ENCODE measurements around the gene STPG4.
A peak's percentile ranks its signal among the peaks of the same experiment; 100 is the strongest.
"Not testable (repeated sequence)": the region's sequence is repeated elsewhere in the genome, so short reads cannot be mapped to it uniquely, and the experiment has no call there.

Gene STPG4

DNA sequence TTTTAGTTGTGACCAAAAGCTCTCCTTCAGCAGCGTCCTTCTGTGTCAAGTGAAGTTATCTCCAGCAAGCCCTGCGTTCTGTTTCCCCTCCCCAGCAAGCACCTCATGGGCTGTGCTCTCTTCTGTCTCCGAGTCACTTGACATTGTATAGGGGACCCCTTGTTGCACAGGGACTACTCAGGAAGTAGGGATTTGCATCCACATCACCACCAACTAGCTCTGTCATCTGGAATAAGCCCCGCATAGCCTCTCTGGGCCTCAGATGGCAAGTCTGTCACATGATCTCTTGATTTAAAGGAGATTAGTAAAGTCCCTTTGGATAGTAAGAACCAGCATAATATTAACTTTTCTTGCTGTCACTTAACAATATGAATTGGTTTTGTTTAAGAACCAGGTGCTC is 32.0 kb upstream of the STPG4 start:
- Histone ChIP-seq H3K36me3 (replicated peaks in 1 of 2; ENCODE audit: control insufficient read depth in 2 of 2, insufficient read depth in 2 of 2, low read length in 2 of 2) (no peaks in the 10 kb centered on the region), H2BK15ac (ENCODE audit: low read length) (no peak overlapping the region), H2BK5ac (ENCODE audit: low read length) (no peak overlapping the region), H3K4ac (ENCODE audit: low read length) (no peak overlapping the region), H3K9ac (ENCODE audit: low read depth, low read length, poor library complexity) (no peak overlapping the region), H3K4me2 (ENCODE audit: insufficient read depth, low read length, poor library complexity, severe bottlenecking) (no peak overlapping the region), H3K79me1 (ENCODE audit: low read depth, low read length) (no peaks in the 10 kb centered on the region), H2AFZ (ENCODE audit: low read length) (peak overlapping the region; percentile 44), H3K27ac (replicated peaks; ENCODE audit: low read length) (no peak overlapping the region), H4K8ac (ENCODE audit: low read depth, low read length) (no peak overlapping the region), H4K91ac (ENCODE audit: low read depth, low read length, poor library complexity) (no peak overlapping the region), H3K14ac (ENCODE audit: low read length) (no peak overlapping the region), H3K27me3 (ENCODE audit: control insufficient read depth in 3 of 3, insufficient read depth in 3 of 3, low read depth in 1 of 3, low read length in 3 of 3) (no peaks in the 10 kb centered on the region), H3K4me3 (ENCODE audit: low read length in 2 of 2) (no peak overlapping the region), H2BK12ac (ENCODE audit: low read length) (peak overlapping the region; percentile 47), H2AK5ac (ENCODE audit: low read depth, low read length) (no peak overlapping the region), H3K9me3 (replicated peaks in 1 of 2; ENCODE audit: control insufficient read depth in 2 of 2, insufficient read depth in 1 of 2, low read depth in 1 of 2, low read length in 2 of 2) (no peaks in the 10 kb centered on the region), H2BK120ac (ENCODE audit: low read depth, low read length) (no peak overlapping the region), H3K18ac (ENCODE audit: low read length) (peak overlapping the region; percentile 56), H3K4me1 (ENCODE audit: control insufficient read depth in 2 of 2, insufficient read depth in 1 of 2, low read depth in 1 of 2, low read length in 2 of 2) (peaks cover 15 to 43% of the 10 kb centered on the region in 2 donors), H3K23ac (ENCODE audit: low read depth, low read length, poor library complexity) (no peak overlapping the region)
- DNase-seq (ENCODE audit: low spot score), result no peak
- no CpG with 5 or more reads among the region's 4 CpGs for WGBS, 2 donors (ENCODE audit: extremely low coverage in 2 of 2, insufficient read length in 2 of 2, insufficient replicate concordance in 1 of 2)

DNA sequence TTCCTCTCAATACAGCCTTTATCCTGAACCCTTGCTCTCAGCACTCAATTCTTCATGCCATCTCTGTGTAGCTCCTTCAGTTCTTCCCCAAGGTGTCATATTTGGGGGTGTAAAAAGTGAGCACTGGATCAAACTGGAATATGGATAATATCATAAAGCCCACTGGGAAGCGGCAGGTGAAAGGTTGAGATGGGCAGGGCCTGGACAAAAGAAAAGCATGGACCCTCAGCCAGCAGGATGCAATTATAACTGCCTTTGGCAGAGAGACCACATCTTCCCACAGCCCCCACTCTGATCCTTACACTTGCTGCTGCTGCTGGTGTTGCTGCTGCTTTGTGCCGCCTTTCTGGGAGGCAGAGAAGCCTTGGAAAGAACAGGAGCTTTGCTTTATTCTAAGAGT is 31.2 kb upstream of the STPG4 start:
- no peak overlapping the region for H3K4me2 ChIP-seq (ENCODE audit: insufficient read depth, low read length, poor library complexity, severe bottlenecking)
- no peak overlapping the region for H4K8ac ChIP-seq (ENCODE audit: low read depth, low read length)
- no peak overlapping the region for H3K14ac ChIP-seq (ENCODE audit: low read length)
- no peak overlapping the region for H2BK120ac ChIP-seq (ENCODE audit: low read depth, low read length)
- H3K23ac ChIP-seq (ENCODE audit: low read depth, low read length, poor library complexity), result no peak overlapping the region
- no peak overlapping the region for H2BK12ac ChIP-seq (ENCODE audit: low read length)
- H3K4me1 ChIP-seq (ENCODE audit: control insufficient read depth in 2 of 2, insufficient read depth in 1 of 2, low read depth in 1 of 2, low read length in 2 of 2), result peaks cover 9 to 36% of the 10 kb centered on the region in 2 donors
- no peak overlapping the region for H3K18ac ChIP-seq (ENCODE audit: low read length)
- no peak for DNase-seq (ENCODE audit: low spot score)
- no peak overlapping the region for H3K4me3 ChIP-seq (ENCODE audit: low read length in 2 of 2)
- no peaks in the 10 kb centered on the region for H3K27me3 ChIP-seq (ENCODE audit: control insufficient read depth in 3 of 3, insufficient read depth in 3 of 3, low read depth in 1 of 3, low read length in 3 of 3)
- no peaks in the 10 kb centered on the region for H3K79me1 ChIP-seq (ENCODE audit: low read depth, low read length)
- H3K36me3 ChIP-seq (replicated peaks in 1 of 2; ENCODE audit: control insufficient read depth in 2 of 2, insufficient read depth in 2 of 2, low read length in 2 of 2), result no peaks in the 10 kb centered on the region
- H3K27ac ChIP-seq (replicated peaks; ENCODE audit: low read length), result no peak overlapping the region
- H2BK15ac ChIP-seq (ENCODE audit: low read length), result no peak overlapping the region
- no peak overlapping the region for H2BK5ac ChIP-seq (ENCODE audit: low read length)
- H3K9ac ChIP-seq (ENCODE audit: low read depth, low read length, poor library complexity), result no peak overlapping the region
- H2AFZ ChIP-seq (ENCODE audit: low read length), result no peak overlapping the region
- H3K4ac ChIP-seq (ENCODE audit: low read length), result no peak overlapping the region
- WGBS, 2 donors (ENCODE audit: extremely low coverage in 2 of 2, insufficient read length in 2 of 2, insufficient replicate concordance in 1 of 2), result no CpG with 5 or more reads among the region's 2 CpGs
- no peaks in the 10 kb centered on the region for H3K9me3 ChIP-seq (replicated peaks in 1 of 2; ENCODE audit: control insufficient read depth in 2 of 2, insufficient read depth in 1 of 2, low read depth in 1 of 2, low read length in 2 of 2)
- H2AK5ac ChIP-seq (ENCODE audit: low read depth, low read length), result no peak overlapping the region
- no peak overlapping the region for H4K91ac ChIP-seq (ENCODE audit: low read depth, low read length, poor library complexity)

DNA sequence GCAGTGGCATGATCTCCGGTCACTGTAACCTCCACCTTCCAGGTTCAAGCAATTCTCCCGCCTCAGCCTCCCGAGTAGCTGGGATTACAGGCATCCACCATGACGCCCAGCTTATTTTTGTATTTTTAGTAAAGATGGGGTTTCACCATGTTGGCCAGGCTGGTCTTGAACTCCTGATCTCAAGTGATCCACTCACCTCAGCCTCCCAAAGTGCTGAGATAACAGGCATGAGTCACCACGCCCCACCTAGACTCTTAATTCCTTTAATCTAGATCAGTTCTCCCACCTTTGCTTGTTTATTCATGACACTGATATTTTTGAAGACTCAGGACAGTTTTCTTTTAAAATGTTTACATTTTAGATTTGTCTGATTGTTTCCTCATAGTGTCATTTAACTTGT is 30.0 kb upstream of the STPG4 start:
- H3K23ac ChIP-seq (ENCODE audit: low read depth, low read length, poor library complexity); H3K4me2 ChIP-seq (ENCODE audit: insufficient read depth, low read length, poor library complexity, severe bottlenecking); H2BK15ac ChIP-seq (ENCODE audit: low read length); H4K8ac ChIP-seq (ENCODE audit: low read depth, low read length); H3K14ac ChIP-seq (ENCODE audit: low read length); H3K27ac ChIP-seq (replicated peaks; ENCODE audit: low read length); H3K27me3 ChIP-seq (ENCODE audit: control insufficient read depth in 3 of 3, insufficient read depth in 3 of 3, low read depth in 1 of 3, low read length in 3 of 3); H3K4ac ChIP-seq (ENCODE audit: low read length); H3K4me3 ChIP-seq (ENCODE audit: low read length in 2 of 2); H4K91ac ChIP-seq (ENCODE audit: low read depth, low read length, poor library complexity); H3K36me3 ChIP-seq (replicated peaks in 1 of 2; ENCODE audit: control insufficient read depth in 2 of 2, insufficient read depth in 2 of 2, low read length in 2 of 2); H2BK5ac ChIP-seq (ENCODE audit: low read length); H3K79me1 ChIP-seq (ENCODE audit: low read depth, low read length); H3K18ac ChIP-seq (ENCODE audit: low read length); H2AFZ ChIP-seq (ENCODE audit: low read length); DNase-seq (ENCODE audit: low spot score); H3K9ac ChIP-seq (ENCODE audit: low read depth, low read length, poor library complexity); H2AK5ac ChIP-seq (ENCODE audit: low read depth, low read length); H3K9me3 ChIP-seq (replicated peaks in 1 of 2; ENCODE audit: control insufficient read depth in 2 of 2, insufficient read depth in 1 of 2, low read depth in 1 of 2, low read length in 2 of 2); H2BK120ac ChIP-seq (ENCODE audit: low read depth, low read length); H2BK12ac ChIP-seq (ENCODE audit: low read length): not testable (repeated sequence)
- WGBS, 2 donors (ENCODE audit: extremely low coverage in 2 of 2, insufficient read length in 2 of 2, insufficient replicate concordance in 1 of 2), result no CpG with 5 or more reads among the region's 5 CpGs
- peaks cover 8 to 23% of the 10 kb centered on the region in 2 donors for H3K4me1 ChIP-seq (ENCODE audit: control insufficient read depth in 2 of 2, insufficient read depth in 1 of 2, low read depth in 1 of 2, low read length in 2 of 2)

DNA sequence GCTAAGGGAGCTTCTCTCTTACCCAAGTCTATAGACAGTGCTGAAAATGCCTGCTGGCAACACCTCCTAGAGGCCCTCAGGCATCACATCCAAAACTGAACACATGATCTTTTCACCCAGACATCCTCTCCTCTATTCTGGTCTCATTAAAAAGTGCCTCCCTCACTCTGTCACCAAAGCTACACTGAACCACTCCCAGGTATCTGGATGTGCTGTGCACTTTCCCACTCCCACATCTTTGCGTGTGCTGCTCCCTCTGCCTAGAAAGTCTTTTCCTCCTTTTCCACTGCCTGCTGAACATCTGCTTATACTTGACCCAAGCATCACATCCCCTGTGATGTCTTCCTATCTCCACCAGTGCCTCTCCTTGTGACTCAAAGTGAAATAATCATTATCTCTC is 26.1 kb upstream of the STPG4 start:
- Histone ChIP-seq H3K9me3 (replicated peaks in 1 of 2; ENCODE audit: control insufficient read depth in 2 of 2, insufficient read depth in 1 of 2, low read depth in 1 of 2, low read length in 2 of 2) (no peaks in the 10 kb centered on the region), H3K14ac (ENCODE audit: low read length) (no peak overlapping the region), H3K23ac (ENCODE audit: low read depth, low read length, poor library complexity) (no peak overlapping the region), H4K8ac (ENCODE audit: low read depth, low read length) (no peak overlapping the region), H3K4ac (ENCODE audit: low read length) (no peak overlapping the region), H3K18ac (ENCODE audit: low read length) (no peak overlapping the region), H2BK5ac (ENCODE audit: low read length) (no peak overlapping the region), H3K4me2 (ENCODE audit: insufficient read depth, low read length, poor library complexity, severe bottlenecking) (no peak overlapping the region), H2BK15ac (ENCODE audit: low read length) (no peak overlapping the region), H3K4me1 (ENCODE audit: control insufficient read depth in 2 of 2, insufficient read depth in 1 of 2, low read depth in 1 of 2, low read length in 2 of 2) (peaks cover 13 to 23% of the 10 kb centered on the region in 2 donors), H3K36me3 (replicated peaks in 1 of 2; ENCODE audit: control insufficient read depth in 2 of 2, insufficient read depth in 2 of 2, low read length in 2 of 2) (no peaks in the 10 kb centered on the region), H3K4me3 (ENCODE audit: low read length in 2 of 2) (no peak overlapping the region), H3K79me1 (ENCODE audit: low read depth, low read length) (peaks cover under 1% of the 10 kb centered on the region), H4K91ac (ENCODE audit: low read depth, low read length, poor library complexity) (no peak overlapping the region), H3K27ac (replicated peaks; ENCODE audit: low read length) (no peak overlapping the region), H2BK12ac (ENCODE audit: low read length) (no peak overlapping the region), H2BK120ac (ENCODE audit: low read depth, low read length) (no peak overlapping the region), H3K27me3 (ENCODE audit: control insufficient read depth in 3 of 3, insufficient read depth in 3 of 3, low read depth in 1 of 3, low read length in 3 of 3) (no peaks in the 10 kb centered on the region), H2AFZ (ENCODE audit: low read length) (no peak overlapping the region), H2AK5ac (ENCODE audit: low read depth, low read length) (no peak overlapping the region), H3K9ac (ENCODE audit: low read depth, low read length, poor library complexity) (no peak overlapping the region)
- no CpG with 5 or more reads among the region's 1 CpG for WGBS, 2 donors (ENCODE audit: extremely low coverage in 2 of 2, insufficient read length in 2 of 2, insufficient replicate concordance in 1 of 2)
- DNase-seq (ENCODE audit: low spot score), result no peak
